Nephron progenitor cell (in vitro differentiated cells): ENCODE measurements around the gene GALNT14.
A peak's percentile ranks its signal among the peaks of the same experiment; 100 is the strongest.

Experiments
- DNase-seq: peaks from one replicate; pipeline ENCODE4 v3.0.0; 2021
- H3K27ac Mint-ChIP-seq: 2 replicates; pipeline ENCODE4 v1.8.0; 2021; ENCODE audit warnings: mild to moderate bottlenecking, moderate library complexity, mixed read lengths
- H3K27me3 Mint-ChIP-seq: 2 replicates; pipeline ENCODE4 v1.8.0; 2021; ENCODE audit warnings: mild to moderate bottlenecking, low read depth, mixed read lengths; ENCODE audit not compliant: poor library complexity
- H3K36me3 Mint-ChIP-seq: 2 replicates; pipeline ENCODE4 v1.8.0; 2021; ENCODE audit warnings: low read depth, mixed read lengths
- H3K4me1 Mint-ChIP-seq: 2 replicates; pipeline ENCODE4 v1.8.0; 2021; ENCODE audit warnings: mixed read lengths
- H3K4me3 Mint-ChIP-seq: 2 replicates; pipeline ENCODE4 v1.8.0; 2021; ENCODE audit warnings: mild to moderate bottlenecking, moderate library complexity, mixed read lengths
- H3K9me3 Mint-ChIP-seq: 2 replicates; pipeline ENCODE4 v1.8.0; 2021; ENCODE audit warnings: mild to moderate bottlenecking, moderate library complexity, mixed read lengths
- CTCF ChIP-seq: fragments of 200-600 bp; sonication (generic); IDR thresholded peaks from 2 replicates; pipeline ENCODE4 v1.5.0; 2021; ENCODE audit warnings: antibody characterized with exemption

Gene GALNT14

GRCh38 chr2:30867385-30867784 is 270.9 kb downstream of the GALNT14 start:
- DNase-seq, result no peak
- TF ChIP-seq CTCF, result no peak
- Mint-ChIP-seq H3K27ac (no peak overlapping the region), H3K4me3 (no peak overlapping the region), H3K4me1 (peaks cover 16% of the 10 kb centered on the region), H3K9me3 (no peaks in the 10 kb centered on the region), H3K27me3 (peaks cover 11% of the 10 kb centered on the region), H3K36me3 (no peaks in the 10 kb centered on the region)

GRCh38 chr2:30866974-30867373 is 271.3 kb downstream of the GALNT14 start:
- no peak for DNase-seq

GRCh38 chr2:30865892-30866681 is 272.2 kb downstream of the GALNT14 start:
- no peak overlapping the region for H3K27ac Mint-ChIP-seq
- H3K27me3 Mint-ChIP-seq, result peaks cover 11% of the 10 kb centered on the region
- no peak overlapping the region for H3K4me3 Mint-ChIP-seq
- DNase-seq, result no peak
- H3K36me3 Mint-ChIP-seq, result no peaks in the 10 kb centered on the region
- H3K9me3 Mint-ChIP-seq, result no peaks in the 10 kb centered on the region
- no peak for TF ChIP-seq CTCF
- peaks cover 5% of the 10 kb centered on the region for H3K4me1 Mint-ChIP-seq

More at GRCh38 chr2:30866974-30867373, 271.3 kb downstream of the GALNT14 start:
- no peaks in the 10 kb centered on the region for H3K36me3 Mint-ChIP-seq
- H3K27me3 Mint-ChIP-seq, result peaks cover 11% of the 10 kb centered on the region
- H3K27ac Mint-ChIP-seq, result no peak overlapping the region
- no peaks in the 10 kb centered on the region for H3K9me3 Mint-ChIP-seq
- H3K4me3 Mint-ChIP-seq, result no peak overlapping the region
- H3K4me1 Mint-ChIP-seq, result peaks cover 12% of the 10 kb centered on the region
- TF ChIP-seq CTCF, result no peak

GRCh38 chr2:30865243-30865642 is 273.0 kb downstream of the GALNT14 start:
- TF ChIP-seq CTCF, result no peak
- Mint-ChIP-seq H3K27ac (no peak overlapping the region), H3K36me3 (no peaks in the 10 kb centered on the region), H3K4me1 (peaks cover 5% of the 10 kb centered on the region), H3K27me3 (peaks cover 9% of the 10 kb centered on the region), H3K9me3 (no peaks in the 10 kb centered on the region), H3K4me3 (no peak overlapping the region)
- no peak for DNase-seq

GRCh38 chr2:30862054-30862651 is 276.1 kb downstream of the GALNT14 start:
- TF ChIP-seq CTCF, result peak; percentile 79
- peaks cover 6% of the 10 kb centered on the region for H3K27me3 Mint-ChIP-seq
- peaks cover 5% of the 10 kb centered on the region for H3K4me1 Mint-ChIP-seq
- H3K9me3 Mint-ChIP-seq, result peaks cover 4% of the 10 kb centered on the region
- no peaks in the 10 kb centered on the region for H3K36me3 Mint-ChIP-seq
- no peak overlapping the region for H3K27ac Mint-ChIP-seq
- H3K4me3 Mint-ChIP-seq, result no peak overlapping the region
- DNase-seq, result peak; percentile 51
